ENCODE measurements around the gene PUS1.

DNA sequence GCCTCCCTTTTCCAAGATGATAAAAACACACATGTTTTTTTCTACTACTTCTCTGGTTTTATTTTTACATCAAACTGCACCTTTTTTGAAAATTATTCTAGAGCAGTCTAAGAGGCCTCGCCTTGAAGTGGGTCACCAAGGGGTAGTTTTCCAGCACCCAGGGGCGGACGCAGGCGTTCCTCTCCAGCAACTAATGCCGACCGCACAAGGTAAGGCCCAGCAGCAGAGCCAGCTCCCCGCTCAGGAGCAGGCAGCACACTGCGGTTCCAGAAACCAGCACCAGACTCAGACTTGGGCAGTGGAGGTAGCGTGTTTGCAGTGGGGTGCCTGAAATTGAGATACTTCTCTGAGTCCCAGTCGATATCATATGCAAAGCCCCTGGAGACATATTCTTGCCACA, 52.3 kb downstream of the PUS1 start:
- no peak for TF ChIP-seq POLR2A (IDR thresholded peaks at IDR 0.05)
- TF ChIP-seq CTCF (IDR thresholded peaks at IDR 0.05 in 4 of 5, conservative IDR thresholded peaks at IDR 0.05 in 1 of 5): no peak

Data from gastrocnemius medialis (tissue), 4 donors.